GM12892 (cell line): ENCODE results near the gene RAB11FIP2. TPM values are rescaled to one million over a fixed set of nuclear protein-coding genes. Genes with fewer than 3 reads are reported as not detected.
"Not testable (repeated sequence)": the region's sequence is repeated elsewhere in the genome, so short reads cannot be mapped to it uniquely, and the experiment has no call there.

ENCODE experiments used
- DNase-seq: peaks from one replicate; pipeline ENCODE4 v3.0.0; 2011; ENCODE audit not compliant: insufficient read length
- FAIRE-seq: peaks from 2 replicates; lab custom pipeline; 2011; peaks lifted over from hg19 to GRCh38; lab: Jason Lieb, UNC
- POLR2A ChIP-seq: IDR thresholded peaks from 2 replicates; pipeline ENCODE4 v1.6.1; 2011; ENCODE audit warnings: low read depth, low read length, control low read depth
- POLR2AphosphoS5 ChIP-seq: IDR thresholded peaks from 2 replicates; pipeline ENCODE4 v1.6.1; 2011; ENCODE audit warnings: low read depth, low read length, control low read depth
- TAF1 ChIP-seq: IDR thresholded peaks from 2 replicates; pipeline ENCODE4 v1.6.1; 2011; ENCODE audit warnings: low read depth, mild to moderate bottlenecking, control low read depth, low read length, borderline replicate concordance
- polyA plus RNA-seq: library from polyadenylated mRNA; unstranded; fragments of >200 nt; gene quantifications from one replicate; pipeline ENCODE4 v1.2.1, GENCODE V29; 2012; ENCODE audit warnings: missing spikeins, inconsistent platforms; ENCODE audit not compliant: missing spikeins

Gene RAB11FIP2
- polyA plus RNA-seq = 6.7 TPM

DNA sequence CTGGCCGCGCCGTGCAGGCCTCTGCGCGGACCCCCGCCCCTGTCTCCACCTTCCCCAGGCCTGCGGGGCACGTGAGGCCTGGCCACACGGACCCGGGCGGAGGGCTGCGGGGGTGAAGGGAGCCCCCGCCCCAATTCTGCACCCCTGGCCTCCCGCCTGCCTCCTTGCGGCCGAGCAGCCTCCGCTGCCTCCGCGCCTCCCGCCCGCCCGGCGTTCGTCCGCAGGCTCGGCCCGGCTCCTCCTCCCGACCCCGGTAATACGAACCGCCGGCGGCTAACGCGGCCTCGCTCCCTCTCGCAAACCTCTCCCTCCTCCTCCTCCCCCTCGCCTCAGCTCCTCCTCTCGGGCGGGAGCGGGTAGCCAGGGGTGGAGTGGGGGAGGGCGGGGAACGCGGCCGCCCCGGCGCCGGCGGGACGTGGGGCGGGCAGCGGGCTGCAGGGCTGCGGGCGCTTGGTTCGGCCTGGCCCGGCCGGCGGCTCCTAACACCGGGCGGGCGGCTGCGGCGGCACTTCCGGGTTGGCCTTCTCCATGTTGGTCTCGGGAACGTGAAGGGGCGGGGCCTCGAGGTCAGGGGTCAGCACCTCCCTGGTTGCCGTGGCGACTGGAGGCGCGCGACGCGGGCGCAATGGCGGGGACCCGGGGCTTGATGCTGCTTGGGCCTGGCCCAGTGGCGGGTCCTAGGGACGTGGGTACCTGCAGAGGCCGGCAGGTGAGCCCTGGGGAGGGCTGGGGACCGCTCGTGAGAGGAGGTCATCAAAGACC lies at the start of gene RAB11FIP2:
Gene RAB11FIP2, minus strand, starts transcription at position 547 of the 762 bp plus-strand sequence. CDS start 778 bp downstream, outside the sequence.
- TF ChIP-seq TAF1 = peak; percentile 76
- TF ChIP-seq POLR2AphosphoS5 = peak; percentile 57; the same call in 1 of the 2 replicates
- peak; percentile 72; the same call in 1 of the 2 replicates for TF ChIP-seq POLR2A
- peak; percentile 99 for FAIRE-seq
- DNase-seq = peak; percentile 80

DNA sequence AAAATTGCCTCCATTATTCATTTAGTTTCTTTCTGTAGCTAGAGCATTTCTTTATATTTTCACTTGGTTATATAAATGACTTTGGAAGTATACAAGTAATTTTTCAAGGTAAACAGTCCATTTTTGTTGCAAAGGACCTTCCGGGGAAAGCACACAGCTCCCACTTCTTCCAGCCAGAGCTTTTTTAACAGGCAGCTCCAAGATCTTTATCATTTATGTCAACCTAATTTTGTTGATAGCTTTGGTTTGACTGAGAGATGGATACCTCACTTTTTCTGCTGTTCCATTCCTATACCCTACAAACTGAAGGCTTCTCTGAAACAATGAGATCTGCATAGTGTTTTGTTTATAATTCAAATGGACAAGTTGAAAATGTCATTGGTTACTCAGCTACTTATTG lies 49.3 kb upstream of the RAB11FIP2 start:
- TF ChIP-seq TAF1 = no peak
- no peak for TF ChIP-seq POLR2AphosphoS5
- no peak for TF ChIP-seq POLR2A
- FAIRE-seq (no peak), DNase-seq (no peak)

DNA sequence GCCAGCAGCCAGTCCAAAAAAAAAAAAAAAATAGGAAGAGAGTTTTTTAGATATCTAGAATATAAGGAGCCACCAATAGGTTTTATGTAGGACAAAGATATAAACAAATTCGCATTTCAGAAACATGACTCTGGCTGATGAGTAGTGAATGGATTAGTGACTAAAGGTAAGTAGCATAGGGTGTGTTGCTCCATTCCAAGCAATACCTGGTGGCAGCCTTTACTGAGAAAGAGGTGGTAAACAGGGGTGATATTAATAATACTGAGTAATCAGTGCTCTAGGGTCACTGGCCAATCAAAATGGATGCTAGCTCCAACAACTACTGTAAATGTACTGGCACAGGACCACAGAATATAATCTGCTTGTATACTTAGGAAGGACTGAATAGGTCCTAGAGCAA lies 45.5 kb upstream of the RAB11FIP2 start:
- DNase-seq (no peak), FAIRE-seq (no peak)
- TF ChIP-seq TAF1 = no peak
- TF ChIP-seq POLR2AphosphoS5 = no peak
- TF ChIP-seq POLR2A = no peak

GRCh38 chr10:118080817-118081216 lies 34.1 kb upstream of the RAB11FIP2 start:
- no peak for TF ChIP-seq POLR2A
- TF ChIP-seq POLR2AphosphoS5 = no peak
- no peak for TF ChIP-seq TAF1

DNA sequence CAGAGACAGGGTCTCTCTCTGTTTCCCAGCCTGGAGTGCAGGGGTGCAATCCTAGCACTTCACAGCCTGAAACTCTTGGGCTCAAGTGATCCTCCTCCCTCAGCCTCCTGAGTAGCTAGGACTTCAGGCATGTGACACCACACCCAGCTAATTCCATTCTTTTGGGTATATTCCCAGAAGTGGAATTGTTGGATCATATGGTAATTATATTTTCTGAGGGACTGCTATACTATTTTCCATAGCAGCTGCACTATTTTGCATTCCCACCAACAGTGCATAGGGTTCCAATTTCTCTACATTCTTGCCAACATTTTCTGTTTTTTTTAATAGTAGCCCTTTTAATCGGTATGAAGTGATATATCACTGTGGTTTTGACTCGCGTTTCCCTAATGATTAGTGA lies 30.0 kb upstream of the RAB11FIP2 start:
- FAIRE-seq = no peak
- TF ChIP-seq TAF1 (no peak), POLR2A (no peak), POLR2AphosphoS5 (no peak)
- no peak for DNase-seq

More at GRCh38 chr10:118080817-118081216, 34.1 kb upstream of the RAB11FIP2 start:
- FAIRE-seq = no peak
- no peak for DNase-seq

DNA sequence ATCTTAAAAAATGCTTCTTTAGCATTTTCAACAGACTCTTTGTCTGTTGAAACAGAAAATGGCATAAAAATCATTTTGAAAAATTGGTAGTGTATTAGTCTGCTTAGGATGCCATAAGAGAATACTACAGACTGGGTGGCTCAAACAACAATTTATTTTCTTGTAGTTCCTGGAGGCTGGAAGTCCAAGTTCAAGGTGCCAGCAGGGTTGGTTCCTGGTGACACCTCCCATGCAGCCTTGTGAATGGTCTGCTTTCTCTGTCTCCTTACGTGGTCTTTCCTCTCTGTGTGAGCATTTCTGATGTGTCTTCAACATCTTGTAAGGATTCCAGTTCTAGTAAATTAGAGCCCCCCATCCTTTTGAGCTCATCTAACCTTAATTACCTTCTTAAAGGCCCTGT lies 26.1 kb upstream of the RAB11FIP2 start:
- no peak for FAIRE-seq
- DNase-seq = no peak
- no peak for TF ChIP-seq POLR2A
- TF ChIP-seq POLR2AphosphoS5 = no peak
- TF ChIP-seq TAF1 = no peak

DNA sequence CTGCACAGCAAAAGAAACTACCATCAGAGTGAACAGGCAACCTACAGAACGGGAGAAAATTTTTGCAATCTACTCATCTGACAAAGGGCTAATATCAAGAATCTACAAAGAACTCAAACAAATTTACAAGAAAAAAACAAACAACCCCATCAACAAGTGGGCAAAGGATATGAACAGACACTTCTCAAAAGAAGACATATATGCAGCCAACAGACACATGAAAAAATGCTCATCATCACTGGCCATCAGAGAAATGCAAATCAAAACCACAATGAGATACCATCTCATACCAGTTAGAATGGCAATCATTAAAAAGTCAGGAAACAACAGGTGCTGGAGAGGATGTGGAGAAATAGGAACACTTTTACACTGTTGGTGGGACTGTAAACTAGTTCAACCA lies 20.6 kb upstream of the RAB11FIP2 start:
- not testable (repeated sequence) for DNase-seq, FAIRE-seq

- no peak for DNase-seq
- no peak for FAIRE-seq
Measured at GRCh38 chr10:118062798-118063238, 16.1 kb upstream of the RAB11FIP2 start.

DNA sequence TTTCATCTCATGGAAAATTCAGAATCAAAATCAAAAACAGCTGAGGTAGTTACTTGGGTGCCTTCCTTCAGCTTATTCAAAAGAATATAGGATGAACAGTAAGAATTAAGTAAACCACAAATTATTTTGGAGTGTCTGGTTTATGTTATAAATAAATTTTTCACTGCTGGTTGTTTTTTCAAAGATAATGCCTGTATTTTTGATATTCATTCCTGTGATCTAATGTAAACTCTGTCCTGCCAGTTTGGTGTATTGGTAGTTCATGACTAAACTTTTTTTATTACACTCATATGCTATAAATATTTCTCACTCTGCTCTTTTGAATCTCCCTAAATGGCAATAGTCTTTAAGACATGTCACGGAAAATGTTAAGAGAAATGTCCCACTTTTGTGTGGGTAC lies 11.6 kb upstream of the RAB11FIP2 start:
- no peak for TF ChIP-seq POLR2A
- no peak for TF ChIP-seq POLR2AphosphoS5
- no peak for TF ChIP-seq TAF1
- no peak for DNase-seq
- FAIRE-seq = no peak

More at GRCh38 chr10:118062798-118063238, 16.1 kb upstream of the RAB11FIP2 start:
- TF ChIP-seq TAF1 = no peak
- no peak for TF ChIP-seq POLR2A
- TF ChIP-seq POLR2AphosphoS5 = no peak

GRCh38 chr10:118057361-118057760 lies 10.6 kb upstream of the RAB11FIP2 start:
- TF ChIP-seq POLR2AphosphoS5 = no peak
- no peak for TF ChIP-seq TAF1
- TF ChIP-seq POLR2A = no peak
- DNase-seq (no peak), FAIRE-seq (no peak)

DNA sequence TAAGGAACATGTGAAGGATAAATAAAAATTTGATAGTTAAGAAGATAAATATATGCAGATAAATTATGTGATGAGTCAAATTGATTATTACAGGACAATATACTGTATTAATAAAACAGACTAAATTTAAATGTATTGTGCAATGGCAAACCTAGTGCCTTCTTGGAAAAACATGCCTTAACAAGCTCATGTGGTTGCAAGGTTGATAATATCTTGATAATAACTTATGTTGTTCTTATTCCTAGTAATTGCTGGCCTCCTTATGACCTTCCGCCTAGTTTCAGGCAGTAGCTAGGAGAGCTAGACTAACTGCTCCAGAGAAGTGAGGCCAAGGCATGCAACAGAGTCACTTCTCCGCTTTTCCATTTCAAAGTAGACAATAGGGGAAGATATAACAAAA lies 7.6 kb upstream of the RAB11FIP2 start:
- FAIRE-seq (no peak), DNase-seq (no peak)
- TF ChIP-seq TAF1 (no peak), POLR2A (no peak), POLR2AphosphoS5 (no peak)

DNA sequence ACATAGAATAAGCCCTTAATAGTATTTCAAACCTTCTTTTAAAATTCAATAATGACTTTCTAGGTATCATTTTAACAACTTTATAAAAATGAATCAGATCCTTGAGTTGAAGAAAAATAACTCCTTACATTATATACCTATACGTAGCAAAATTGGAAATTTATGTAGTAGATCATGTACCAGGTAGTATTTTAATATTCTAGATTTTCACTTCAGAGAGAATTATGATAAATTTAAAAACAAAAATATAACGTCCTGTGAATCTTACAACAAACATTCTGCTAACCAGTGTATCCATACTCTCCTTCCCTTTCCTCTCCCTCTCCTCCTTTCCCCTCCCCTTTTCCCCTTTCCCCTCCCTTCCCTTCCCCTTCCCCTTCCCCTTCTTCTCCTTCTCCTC lies 6.1 kb upstream of the RAB11FIP2 start:
- FAIRE-seq (no peak), DNase-seq (no peak)
- TF ChIP-seq TAF1 (no peak), POLR2AphosphoS5 (no peak), POLR2A (no peak)

GRCh38 chr10:118047880-118048279 lies 1.1 kb upstream of the RAB11FIP2 start:
- FAIRE-seq (peak; percentile 50), DNase-seq (no peak)
- no peak for TF ChIP-seq TAF1
- TF ChIP-seq POLR2AphosphoS5 = no peak
- no peak for TF ChIP-seq POLR2A
